HCT116 (cell line): ENCODE measurements around the gene SHANK3. TPM values are rescaled to one million over a fixed set of nuclear protein-coding genes. Genes with fewer than 3 reads are reported as not detected.

Experiments
- ATAC-seq: fragments of 200-7000 bp; cut with Tn5 transposase; 2 replicates; pipeline ENCODE4 v1.9.1; 2020; ENCODE audit warnings: mild to moderate bottlenecking, moderate library complexity
- BruUV-seq: library from RNA; stranded (reverse); fragments of 400-500 nt; replicated peaks from 2 replicates; lab custom pipeline; 2021; lab: Mats Ljungman, UMichigan
- CTCF ChIA-PET: fragments of 300-600 bp; sonication (Branson Sonifier 250); formaldehyde crosslinking; loops from one replicate; lab custom pipeline; 2021; ENCODE audit warnings: antibody characterized with exemption; lab: Charles Lee
- POLR2A ChIA-PET: fragments of 300-600, 350-600 bp; sonication (Branson Sonifier 250); formaldehyde crosslinking; loops from one replicate; lab custom pipeline; 2021; ENCODE audit warnings: antibody characterized with exemption; lab: Charles Lee
- RAD21 ChIA-PET, 2 experiments: fragments of 300-600 bp; sonication (Branson Sonifier 250); formaldehyde crosslinking; loops; one replicate each; lab custom pipeline; 2023; ENCODE audit warnings: low total read pairs in 2 of 2; ENCODE audit not compliant: uncharacterized antibody in 2 of 2, unreplicated experiment in 2 of 2, low non-redundant PET in 1 of 2; lab: Charles Lee
- DNase-seq: peaks from one replicate; pipeline ENCODE4 v3.0.0-alpha.2; 2010; ENCODE audit warnings: low read depth, low spot score
- H2AFZ ChIP-seq: fragments of 200-600 bp; shearing (Covaris generic), sonication (generic); 2 replicates; pipeline ENCODE4 v1.6.1; 2017; ENCODE audit warnings: low read depth, mixed run types, mixed read lengths, antibody characterized with exemption, low read length; ENCODE audit not compliant: poor library complexity, severe bottlenecking
- H3K27ac ChIP-seq: 2 replicates; pipeline ENCODE4 v1.5.1; 2012; ENCODE audit warnings: low read depth, low read length
- H3K27me3 ChIP-seq: fragments of 200-600 bp; sonication (generic); 2 replicates; pipeline ENCODE4 v1.6.1; 2016; ENCODE audit warnings: mixed run types, low read length, mixed read lengths; ENCODE audit not compliant: insufficient read depth
- H3K36me3 ChIP-seq, 2 experiments: fragments of 200-500 bp in 1 of 2; fragments of 200-600 bp in 1 of 2; sonication (Bioruptor generic) in 1 of 2; sonication (generic) in 1 of 2; 2 replicates each; pipeline versions ENCODE4 v1.5.1 to v1.6.1; 2014 to 2016; ENCODE audit warnings: low read length in 2 of 2, inconsistent platforms in 1 of 2, mixed read lengths in 1 of 2, mixed run types in 1 of 2; ENCODE audit not compliant: insufficient read depth in 2 of 2, control insufficient read depth in 1 of 2
- H3K4me1 ChIP-seq, 2 experiments: fragments of 200-600 bp in 1 of 2; sonication (generic) in 1 of 2; 2 replicates each; pipeline versions ENCODE4 v1.5.1 to v1.6.1; 2012 to 2017; ENCODE audit warnings: low read length in 2 of 2, inconsistent platforms in 1 of 2, mild to moderate bottlenecking in 1 of 2, mixed read lengths in 1 of 2, mixed run types in 1 of 2, moderate library complexity in 1 of 2; ENCODE audit not compliant: insufficient read depth in 2 of 2, control insufficient read depth in 1 of 2
- H3K4me2 ChIP-seq: fragments of 200-600 bp; sonication (generic); 2 replicates; pipeline ENCODE4 v1.6.1; 2017; ENCODE audit warnings: mixed run types, low read length, mixed read lengths
- H3K4me3 ChIP-seq, 2 experiments: fragments of 200-600 bp in 1 of 2; sonication (generic) in 1 of 2; replicated peaks in 1 of 2; 2 replicates each; pipeline ENCODE4 v1.5.1; 2011 to 2016; ENCODE audit warnings: low read length in 2 of 2, control low read depth in 1 of 2, low read depth in 1 of 2, mild to moderate bottlenecking in 1 of 2, mixed read lengths in 1 of 2, mixed run types in 1 of 2
- H3K79me2 ChIP-seq: fragments of 200-600 bp; sonication (generic); 2 replicates; pipeline ENCODE4 v1.6.1; 2017; ENCODE audit warnings: mild to moderate bottlenecking, mixed run types, low read length, moderate library complexity, mixed read lengths; ENCODE audit not compliant: insufficient read depth
- H3K9ac ChIP-seq: fragments of 200-600 bp; sonication (generic); 2 replicates; pipeline ENCODE4 v1.6.1; 2016; ENCODE audit warnings: low read length, mixed read lengths
- H3K9me2 ChIP-seq: fragments of 200-600 bp; sonication (generic), shearing (Covaris generic); 2 replicates; pipeline ENCODE4 v1.6.1; 2017; ENCODE audit warnings: mixed run types, mild to moderate bottlenecking, moderate library complexity; ENCODE audit not compliant: insufficient read depth
- H3K9me3 ChIP-seq, 2 experiments: fragments of 200-500 bp in 1 of 2; fragments of 200-600 bp in 1 of 2; sonication (Bioruptor generic) in 1 of 2; sonication (generic) in 1 of 2; 2 replicates each; pipeline ENCODE4 v1.6.1; 2014 to 2017; ENCODE audit warnings: low read length in 2 of 2, mixed read lengths in 2 of 2, inconsistent platforms in 1 of 2, low read depth in 1 of 2, mild to moderate bottlenecking in 1 of 2, mixed run types in 1 of 2, moderate library complexity in 1 of 2; ENCODE audit not compliant: control insufficient read depth in 1 of 2, insufficient read depth in 1 of 2
- H4K20me1 ChIP-seq: fragments of 200-600 bp; sonication (generic), shearing (Covaris generic); 2 replicates; pipeline ENCODE4 v1.6.1; 2017; ENCODE audit warnings: mixed run types, mild to moderate bottlenecking, moderate library complexity; ENCODE audit not compliant: insufficient read depth
- CBX3 ChIP-seq: IDR thresholded peaks from 2 replicates; pipeline ENCODE4 v1.6.1; 2012; ENCODE audit warnings: low read depth
- CEBPB ChIP-seq: IDR thresholded peaks from 2 replicates; pipeline ENCODE4 v1.6.1; 2012; ENCODE audit warnings: low read depth
- EGR1 ChIP-seq: IDR thresholded peaks from 2 replicates; pipeline ENCODE4 v1.6.1; 2012; ENCODE audit warnings: low read depth
- ELF1 ChIP-seq: IDR thresholded peaks from 2 replicates; pipeline ENCODE4 v1.6.1; 2012; ENCODE audit warnings: low read depth, borderline replicate concordance
- EZH2 ChIP-seq: fragments of 200-600 bp; sonication (generic); IDR thresholded peaks from 2 replicates; pipeline ENCODE4 v1.6.1; 2017; ENCODE audit warnings: antibody characterized with exemption, mixed run types
- FOSL1 ChIP-seq: IDR thresholded peaks from 2 replicates; pipeline ENCODE4 v1.6.1; 2012; ENCODE audit warnings: low read depth
- MAX ChIP-seq: IDR thresholded peaks from 2 replicates; pipeline ENCODE4 v1.6.1; 2012
- POLR2A ChIP-seq: IDR thresholded peaks from 2 replicates; pipeline ENCODE4 v1.7.0; 2011; ENCODE audit warnings: borderline replicate concordance; ENCODE audit not compliant: insufficient read depth, insufficient read length; ENCODE audit errors: extremely low read depth
- RAD21 ChIP-seq: IDR thresholded peaks from 2 replicates; pipeline ENCODE4 v1.6.1; 2012; ENCODE audit warnings: low read depth, mild to moderate bottlenecking
- SIN3A ChIP-seq: IDR thresholded peaks from 2 replicates; pipeline ENCODE4 v1.6.1; 2012; ENCODE audit warnings: low read depth
- TCF7L2 ChIP-seq: IDR thresholded peaks from 2 replicates; pipeline ENCODE4 v1.7.0; 2011; ENCODE audit warnings: borderline replicate concordance, inconsistent platforms; ENCODE audit not compliant: insufficient read depth, insufficient read length; ENCODE audit errors: extremely low read depth
- ZFX ChIP-seq: fragments of 450-650 bp; IDR thresholded peaks from 2 replicates; pipeline ENCODE4 v1.6.1; 2017
- intact Hi-C: fragments of 100-400 bp; cut with micrococcal nuclease; formaldehyde crosslinking; loops from 2 replicates; pipeline ENCODE4 v1.10.0; 2022
- total RNA-seq: library from RNA; stranded (reverse); gene quantifications from one replicate; pipeline ENCODE4 v1.2.1, GENCODE V29; 2021; ENCODE audit not compliant: unreplicated experiment
- TF ChIP-seq, protein P1 (sequence below): IDR thresholded peaks from 2 replicates; pipeline ENCODE4 v1.6.1; 2012
- TF ChIP-seq, protein P2 (sequence below): IDR thresholded peaks from 2 replicates; pipeline ENCODE4 v1.6.1; 2011; ENCODE audit warnings: mild to moderate bottlenecking, low read length, moderate library complexity; ENCODE audit not compliant: insufficient replicate concordance; ENCODE audit errors: extremely low read depth
- TF ChIP-seq, protein P3 (sequence below): IDR thresholded peaks from 2 replicates; pipeline ENCODE4 v1.6.1; 2012; ENCODE audit warnings: low read depth

The SHANK3 gene
- total RNA-seq, 1 experiment from 2014 or later, result 16.0 TPM

GRCh38 chr22:50708996-50709395 lies 36.4 kb downstream of the SHANK3 start:
- Histone ChIP-seq H3K79me2 (no peaks in the 10 kb centered on the region), H3K9me2 (no peaks in the 10 kb centered on the region), H3K4me2 (no peak overlapping the region), H3K4me1 (no peaks in the 10 kb centered on the region), H2AFZ (no peak overlapping the region), H3K27ac (no peak overlapping the region), H3K9ac (no peak overlapping the region), H3K4me3 (no peak overlapping the region), H3K27me3 (no peaks in the 10 kb centered on the region), H3K9me3 (no peaks in the 10 kb centered on the region), H4K20me1 (no peaks in the 10 kb centered on the region), H3K36me3 (peaks cover 0 to 8% of the 10 kb centered on the region in 2 experiments; a peak in 1 of 4 replicates)
- POLR2A ChIA-PET, result no interaction called here
- no peak for ATAC-seq
- DNase-seq, result no peak
- TF ChIP-seq, protein P1, sequence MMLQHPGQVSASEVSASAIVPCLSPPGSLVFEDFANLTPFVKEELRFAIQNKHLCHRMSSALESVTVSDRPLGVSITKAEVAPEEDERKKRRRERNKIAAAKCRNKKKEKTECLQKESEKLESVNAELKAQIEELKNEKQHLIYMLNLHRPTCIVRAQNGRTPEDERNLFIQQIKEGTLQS, result no peak
- no peak for TF ChIP-seq SIN3A
- TF ChIP-seq EGR1, result no peak
- no peak for TF ChIP-seq TCF7L2
- no peak for TF ChIP-seq POLR2A
- TF ChIP-seq CBX3, result no peak
- TF ChIP-seq, protein P2, sequence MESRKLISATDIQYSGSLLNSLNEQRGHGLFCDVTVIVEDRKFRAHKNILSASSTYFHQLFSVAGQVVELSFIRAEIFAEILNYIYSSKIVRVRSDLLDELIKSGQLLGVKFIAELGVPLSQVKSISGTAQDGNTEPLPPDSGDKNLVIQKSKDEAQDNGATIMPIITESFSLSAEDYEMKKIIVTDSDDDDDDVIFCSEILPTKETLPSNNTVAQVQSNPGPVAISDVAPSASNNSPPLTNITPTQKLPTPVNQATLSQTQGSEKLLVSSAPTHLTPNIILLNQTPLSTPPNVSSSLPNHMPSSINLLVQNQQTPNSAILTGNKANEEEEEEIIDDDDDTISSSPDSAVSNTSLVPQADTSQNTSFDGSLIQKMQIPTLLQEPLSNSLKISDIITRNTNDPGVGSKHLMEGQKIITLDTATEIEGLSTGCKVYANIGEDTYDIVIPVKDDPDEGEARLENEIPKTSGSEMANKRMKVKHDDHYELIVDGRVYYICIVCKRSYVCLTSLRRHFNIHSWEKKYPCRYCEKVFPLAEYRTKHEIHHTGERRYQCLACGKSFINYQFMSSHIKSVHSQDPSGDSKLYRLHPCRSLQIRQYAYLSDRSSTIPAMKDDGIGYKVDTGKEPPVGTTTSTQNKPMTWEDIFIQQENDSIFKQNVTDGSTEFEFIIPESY, result no peak
- no TSS peak for BruUV-seq
- CTCF ChIA-PET, result no interaction called here
- RAD21 ChIA-PET, result no interaction called here
- intact Hi-C loops, result no loop called here

GRCh38 chr22:50710221-50710620 lies 37.6 kb downstream of the SHANK3 start:
- peaks cover 0 to under 1% of the 10 kb centered on the region in 2 experiments; a peak in 1 of 4 replicates for H3K36me3 ChIP-seq
- no peaks in the 10 kb centered on the region for H3K4me1 ChIP-seq
- ATAC-seq (no peak), DNase-seq (no peak)
- H3K79me2 ChIP-seq, result no peaks in the 10 kb centered on the region
- H4K20me1 ChIP-seq, result no peaks in the 10 kb centered on the region
- RAD21 ChIA-PET, result no interaction called here
- POLR2A ChIA-PET, result no interaction called here
- CTCF ChIA-PET, result no interaction called here
- H2AFZ ChIP-seq, result no peak overlapping the region
- H3K27me3 ChIP-seq, result no peaks in the 10 kb centered on the region
- no peaks in the 10 kb centered on the region for H3K9me2 ChIP-seq
- H3K9ac ChIP-seq, result no peak overlapping the region
- intact Hi-C loops, result no loop called here
- no TSS peak for BruUV-seq
- no peak overlapping the region for H3K4me2 ChIP-seq
- H3K9me3 ChIP-seq, result no peaks in the 10 kb centered on the region
- H3K4me3 ChIP-seq, result no peak overlapping the region
- TF ChIP-seq FOSL1 (no peak), MAX (no peak), ZFX (no peak), EZH2 (no peak), POLR2A (no peak), RAD21 (no peak), ELF1 (no peak), CEBPB (no peak)
- TF ChIP-seq, protein P3, sequence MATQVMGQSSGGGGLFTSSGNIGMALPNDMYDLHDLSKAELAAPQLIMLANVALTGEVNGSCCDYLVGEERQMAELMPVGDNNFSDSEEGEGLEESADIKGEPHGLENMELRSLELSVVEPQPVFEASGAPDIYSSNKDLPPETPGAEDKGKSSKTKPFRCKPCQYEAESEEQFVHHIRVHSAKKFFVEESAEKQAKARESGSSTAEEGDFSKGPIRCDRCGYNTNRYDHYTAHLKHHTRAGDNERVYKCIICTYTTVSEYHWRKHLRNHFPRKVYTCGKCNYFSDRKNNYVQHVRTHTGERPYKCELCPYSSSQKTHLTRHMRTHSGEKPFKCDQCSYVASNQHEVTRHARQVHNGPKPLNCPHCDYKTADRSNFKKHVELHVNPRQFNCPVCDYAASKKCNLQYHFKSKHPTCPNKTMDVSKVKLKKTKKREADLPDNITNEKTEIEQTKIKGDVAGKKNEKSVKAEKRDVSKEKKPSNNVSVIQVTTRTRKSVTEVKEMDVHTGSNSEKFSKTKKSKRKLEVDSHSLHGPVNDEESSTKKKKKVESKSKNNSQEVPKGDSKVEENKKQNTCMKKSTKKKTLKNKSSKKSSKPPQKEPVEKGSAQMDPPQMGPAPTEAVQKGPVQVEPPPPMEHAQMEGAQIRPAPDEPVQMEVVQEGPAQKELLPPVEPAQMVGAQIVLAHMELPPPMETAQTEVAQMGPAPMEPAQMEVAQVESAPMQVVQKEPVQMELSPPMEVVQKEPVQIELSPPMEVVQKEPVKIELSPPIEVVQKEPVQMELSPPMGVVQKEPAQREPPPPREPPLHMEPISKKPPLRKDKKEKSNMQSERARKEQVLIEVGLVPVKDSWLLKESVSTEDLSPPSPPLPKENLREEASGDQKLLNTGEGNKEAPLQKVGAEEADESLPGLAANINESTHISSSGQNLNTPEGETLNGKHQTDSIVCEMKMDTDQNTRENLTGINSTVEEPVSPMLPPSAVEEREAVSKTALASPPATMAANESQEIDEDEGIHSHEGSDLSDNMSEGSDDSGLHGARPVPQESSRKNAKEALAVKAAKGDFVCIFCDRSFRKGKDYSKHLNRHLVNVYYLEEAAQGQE, result no peak
- TF ChIP-seq, protein P1, result no peak
- no peak overlapping the region for H3K27ac ChIP-seq
